GM18519 (cell line): ENCODE results near the gene FAM111A.

Source experiments
- ATAC-seq: cut with Tn5 transposase; IDR thresholded peaks from one replicate; pipeline ENCODE4 v1.9.1; 2021; ENCODE audit warnings: mild to moderate bottlenecking, moderate library complexity; ENCODE audit not compliant: unreplicated experiment, low FRiP score

FAM111A gene

DNA sequence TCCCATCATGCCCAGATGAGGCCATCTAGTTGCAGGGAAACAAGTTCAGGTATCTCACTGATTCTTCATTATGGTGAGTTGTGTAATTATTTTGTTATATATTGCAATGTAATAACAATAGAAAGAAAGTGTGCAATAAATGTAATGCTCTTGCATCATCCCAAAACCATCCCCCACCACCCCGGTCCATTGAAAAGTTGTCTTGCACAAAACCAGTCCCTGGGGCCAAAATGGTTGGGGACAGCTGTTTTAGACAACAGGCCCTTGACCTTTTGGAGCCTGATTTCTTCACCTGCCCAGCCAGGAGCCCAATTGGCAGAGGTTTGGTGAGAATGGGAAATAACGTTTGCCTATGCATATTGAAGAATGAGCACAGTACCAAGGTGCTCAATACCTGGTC lies 54.1 kb downstream of the FAM111A start:
- no peak for ATAC-seq

DNA sequence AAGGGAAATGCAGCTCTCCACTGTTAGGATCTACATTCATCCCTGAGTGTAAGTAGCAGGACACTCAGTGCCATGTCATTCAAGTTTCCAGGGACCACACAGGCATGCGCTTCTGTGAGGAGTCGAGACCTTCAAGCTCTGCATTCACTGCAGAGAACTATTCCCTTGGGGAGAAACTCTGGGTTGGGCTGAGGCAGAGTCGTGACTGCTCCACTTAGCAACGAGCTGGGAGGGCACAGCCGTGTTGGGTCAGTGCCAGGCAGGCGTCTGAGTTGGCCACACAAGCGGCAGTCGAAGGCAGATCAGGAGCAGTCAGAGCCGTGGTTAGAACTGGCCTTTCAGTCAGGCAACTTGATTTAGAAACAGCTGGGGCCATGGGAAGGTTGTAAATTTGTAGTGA lies 55.3 kb downstream of the FAM111A start:
- ATAC-seq = no peak

DNA sequence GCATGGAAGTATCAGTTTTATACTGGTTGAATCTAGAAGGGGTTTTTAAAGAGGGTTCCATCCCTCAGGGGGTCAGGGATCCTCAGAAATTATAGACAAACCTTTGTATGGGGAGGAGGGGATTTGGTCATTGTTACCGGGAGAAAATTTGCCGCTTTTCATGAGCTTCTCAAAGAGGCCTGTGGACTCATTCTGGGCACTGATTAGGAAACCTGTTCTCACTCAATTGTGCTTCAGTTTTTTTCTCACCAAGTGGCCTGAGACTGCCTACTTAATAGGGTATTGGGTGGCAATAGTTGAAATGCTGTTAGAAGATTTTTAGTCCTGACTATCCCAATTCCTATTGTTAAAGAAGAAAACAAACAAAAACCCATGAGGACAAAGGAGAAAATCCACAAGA lies 56.1 kb downstream of the FAM111A start:
- no peak for ATAC-seq

DNA sequence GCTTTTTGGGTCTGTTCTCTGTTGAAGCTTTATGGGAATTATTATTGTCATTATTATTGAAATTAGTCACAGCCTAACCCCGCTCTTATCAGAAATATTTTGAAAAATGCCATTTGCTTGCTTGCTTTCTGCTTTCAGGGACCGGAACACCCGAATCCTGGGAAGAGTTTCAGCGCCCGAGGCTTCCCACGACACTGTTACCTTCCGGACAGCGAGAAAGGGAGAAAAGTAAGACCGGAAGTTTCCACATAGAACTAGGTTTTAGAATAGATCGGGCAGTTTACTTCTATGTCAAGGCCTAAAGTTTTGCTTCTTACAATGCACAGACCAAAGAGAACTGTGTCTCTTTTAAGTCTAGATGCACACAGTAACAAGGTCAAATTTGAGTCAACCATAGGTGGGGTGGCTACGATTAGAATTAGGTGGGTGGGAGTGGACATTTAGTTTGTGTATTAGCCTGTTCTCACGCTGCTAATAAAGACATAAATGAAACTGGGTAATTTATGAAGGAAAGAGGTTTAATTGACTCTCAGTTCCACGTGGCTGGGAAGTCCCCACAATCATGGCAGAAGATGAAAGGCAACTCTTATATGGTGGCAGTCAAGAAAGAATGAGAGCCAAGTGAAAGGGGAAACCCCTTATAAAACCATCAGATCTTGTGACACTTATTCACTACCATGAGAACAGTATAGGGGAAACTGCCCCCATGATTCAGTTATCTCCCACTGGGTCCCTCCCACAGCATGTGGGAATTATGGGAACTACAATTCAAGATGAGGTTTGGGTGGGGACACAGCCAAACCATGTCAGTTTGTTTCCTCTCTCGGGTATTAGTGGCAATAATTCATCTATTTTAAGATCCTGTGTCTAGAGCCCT lies 57.1 kb downstream of the FAM111A start:
- peak; percentile 46 for ATAC-seq

DNA sequence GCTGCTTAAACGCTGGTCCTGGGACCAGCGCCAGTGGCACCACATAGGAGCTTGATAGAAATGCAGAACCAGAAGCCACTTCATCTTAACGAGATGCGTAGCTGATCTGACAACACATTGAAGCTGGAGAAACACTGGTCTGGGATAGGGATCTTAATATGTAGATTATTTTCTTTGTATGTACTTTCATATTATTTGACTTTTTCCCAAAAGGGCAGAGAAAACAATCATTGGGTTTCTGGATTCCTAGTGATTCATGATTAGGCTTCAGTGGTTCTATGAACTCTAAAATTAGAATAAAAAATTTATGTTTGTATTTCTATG lies 57.7 kb downstream of the FAM111A start:
- no peak for ATAC-seq

DNA sequence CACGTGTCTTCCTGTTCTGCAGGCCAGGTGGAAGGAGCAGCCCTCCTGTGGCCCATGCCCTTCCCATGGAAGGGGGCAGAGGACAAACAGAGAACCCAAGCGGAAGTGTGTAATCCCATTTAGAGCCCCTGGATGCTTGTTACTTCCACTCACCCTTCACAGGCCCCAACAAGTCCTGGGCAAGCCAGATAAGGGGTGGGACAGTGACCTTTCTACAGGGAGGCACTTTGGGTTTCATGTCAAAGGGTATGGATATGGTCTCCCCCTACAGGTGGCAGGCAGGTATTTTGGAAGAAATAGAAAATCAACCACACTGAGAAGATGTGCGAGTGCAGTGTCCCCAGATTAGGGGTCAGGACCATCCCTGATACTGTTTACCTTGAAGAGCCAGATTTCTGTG lies 58.7 kb downstream of the FAM111A start:
- no peak for ATAC-seq
